ENCODE results near the gene AHCY. TPM values are rescaled to one million over a fixed set of nuclear protein-coding genes. Genes with fewer than 3 reads are reported as not detected.
A peak's percentile ranks its signal among the peaks of the same experiment; 100 is the strongest.
"Not testable (repeated sequence)": the region's sequence is repeated elsewhere in the genome, so short reads cannot be mapped to it uniquely, and the experiment has no call there.

AHCY gene
- total RNA-seq, 1 donor from 2014 or later = 48.1 TPM

GRCh38 chr20:34269996-34270627 lies 33.0 kb downstream of the AHCY start:
- ATAC-seq (peak; percentile 41), DNase-seq (ENCODE audit: low spot score) (no peak)
- intact Hi-C loops (cut with DNase I) = no loop called here

GRCh38 chr20:34268851-34269636 lies 34.1 kb downstream of the AHCY start:
- DNase-seq (ENCODE audit: low spot score) = no peak
- intact Hi-C loops (cut with DNase I) = no loop called here
- ATAC-seq = peak; percentile 79

DNA sequence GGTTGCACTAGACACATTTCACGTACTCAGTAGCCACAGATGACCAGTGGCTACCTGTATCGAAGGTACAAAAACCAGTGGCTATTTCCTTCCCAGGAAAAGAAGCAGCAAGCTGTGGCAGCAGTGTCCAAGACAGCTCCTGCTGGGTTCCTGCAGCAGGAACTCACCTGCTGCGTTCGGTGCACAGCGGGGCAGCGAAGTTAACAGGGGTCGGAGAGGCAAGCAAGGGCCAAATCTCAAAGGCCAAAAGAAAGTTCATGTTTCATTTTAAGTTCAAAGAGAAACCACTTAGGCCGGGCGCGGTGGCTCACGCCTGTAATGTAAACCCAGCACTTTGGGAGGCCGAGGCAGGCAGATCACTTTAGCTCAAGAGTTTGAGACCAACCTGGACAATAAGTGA lies 35.0 kb downstream of the AHCY start:
- intact Hi-C loops (cut with DNase I) = no loop called here
- DNase-seq (ENCODE audit: low spot score) (no peak), ATAC-seq (no peak)

DNA sequence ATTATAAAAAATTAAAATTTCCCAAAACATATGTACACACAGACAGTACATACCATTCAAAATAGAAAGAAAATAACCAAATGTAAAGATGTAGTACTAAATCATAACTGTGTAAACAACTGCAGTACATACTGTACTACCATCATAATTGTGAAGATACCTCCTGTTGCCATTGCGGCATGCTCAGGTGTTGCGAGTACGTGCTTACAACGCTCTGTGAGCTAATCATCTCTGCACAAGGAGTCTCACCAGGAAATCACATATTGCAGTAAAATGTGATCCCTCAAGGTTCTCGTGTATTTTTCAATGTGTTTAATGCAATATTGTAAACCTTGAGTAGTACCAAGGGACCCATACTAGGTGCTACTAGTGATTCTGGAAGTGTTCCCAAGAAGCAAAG lies 39.0 kb downstream of the AHCY start:
- ATAC-seq (no peak), DNase-seq (ENCODE audit: low spot score) (no peak)
- intact Hi-C loops (cut with DNase I) = no loop called here

DNA sequence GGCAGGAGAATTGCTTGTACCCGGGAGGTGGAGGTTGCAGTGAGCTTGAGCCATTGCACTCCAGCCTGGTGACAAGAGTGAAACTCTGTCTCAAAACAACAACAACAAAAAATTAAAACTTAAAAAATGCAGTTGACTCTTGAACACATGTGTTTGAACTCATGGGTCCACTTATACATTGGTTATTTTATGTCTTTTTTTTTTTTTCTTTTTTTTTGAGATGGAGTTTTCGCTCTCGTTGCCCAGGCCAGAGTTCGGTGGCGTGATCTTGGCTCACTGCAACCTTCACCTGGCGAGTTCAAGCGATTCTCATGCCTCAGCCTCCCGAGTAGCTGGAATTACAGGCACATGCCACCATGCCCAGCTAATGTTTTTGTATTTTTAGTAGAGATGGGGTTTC lies 39.7 kb downstream of the AHCY start:
- ATAC-seq; DNase-seq (ENCODE audit: low spot score); intact Hi-C loops (cut with DNase I): not testable (repeated sequence)

GRCh38 chr20:34262488-34263288 lies 40.5 kb downstream of the AHCY start:
- no peak for DNase-seq (ENCODE audit: low spot score)
- intact Hi-C loops (cut with DNase I) = no loop called here
- ATAC-seq = peak; percentile 74

DNA sequence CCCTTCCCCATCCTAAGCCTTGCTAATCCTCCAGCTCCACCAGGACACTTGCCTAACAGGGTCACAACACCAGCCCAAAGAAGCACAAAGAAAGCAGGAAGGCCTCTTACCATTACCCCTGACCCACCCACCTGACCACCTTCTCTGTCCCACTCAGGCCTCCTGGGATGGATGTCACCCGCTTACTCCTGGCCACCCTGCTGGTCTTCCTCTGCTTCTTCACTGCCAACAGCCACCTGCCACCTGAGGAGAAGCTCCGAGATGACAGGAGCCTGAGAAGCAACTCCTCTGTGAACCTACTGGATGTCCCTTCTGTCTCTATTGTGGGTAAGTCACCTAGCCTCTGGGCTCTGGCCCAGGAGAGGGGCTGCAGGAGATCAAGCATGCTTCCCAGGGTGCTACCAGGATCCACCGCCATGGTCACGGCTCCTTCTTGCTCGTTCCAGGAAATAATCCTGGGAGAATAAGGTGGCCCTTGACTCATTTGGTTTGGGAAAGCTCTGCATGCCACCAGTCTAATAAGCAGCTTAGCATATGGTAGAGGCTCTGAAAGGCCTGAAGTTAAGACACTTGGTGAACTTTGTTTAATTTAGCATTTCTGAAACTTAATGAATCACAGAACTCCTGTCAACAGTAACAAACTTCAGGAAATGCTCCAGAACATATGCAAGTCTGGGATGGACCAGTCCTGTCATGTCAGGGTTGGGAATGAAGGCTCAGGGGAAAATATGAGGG lies 42.8 kb downstream of the AHCY start:
- intact Hi-C loops (cut with DNase I) = no loop called here
- no peak for ATAC-seq
- DNase-seq (ENCODE audit: low spot score) = no peak

DNA sequence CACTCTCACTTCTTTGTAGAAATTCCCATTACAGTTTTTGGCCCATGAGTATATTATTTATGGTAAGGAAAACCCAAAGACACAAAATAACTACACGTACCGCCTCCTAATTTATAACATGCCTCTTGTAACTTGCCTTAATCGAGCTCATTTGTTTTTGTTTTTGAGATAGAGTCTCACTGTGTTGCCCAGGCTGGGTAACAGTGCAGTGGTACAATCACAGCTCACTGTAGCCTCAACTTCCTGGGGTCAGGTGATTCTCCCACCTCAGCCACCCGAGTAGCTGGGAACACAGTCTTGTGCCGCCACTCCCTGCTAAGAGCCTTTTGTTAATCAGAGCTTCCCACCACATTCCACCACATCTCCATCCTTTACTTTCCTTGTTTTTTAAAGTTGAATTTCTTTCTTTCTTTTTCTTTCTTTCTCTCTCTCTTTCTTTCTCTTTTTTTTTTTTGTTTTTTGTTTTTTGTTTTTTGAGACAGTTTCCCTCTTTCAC lies 46.5 kb downstream of the AHCY start:
- DNase-seq (ENCODE audit: low spot score) (no peak), ATAC-seq (no peak)
- intact Hi-C loops (cut with DNase I) = no loop called here

DNA sequence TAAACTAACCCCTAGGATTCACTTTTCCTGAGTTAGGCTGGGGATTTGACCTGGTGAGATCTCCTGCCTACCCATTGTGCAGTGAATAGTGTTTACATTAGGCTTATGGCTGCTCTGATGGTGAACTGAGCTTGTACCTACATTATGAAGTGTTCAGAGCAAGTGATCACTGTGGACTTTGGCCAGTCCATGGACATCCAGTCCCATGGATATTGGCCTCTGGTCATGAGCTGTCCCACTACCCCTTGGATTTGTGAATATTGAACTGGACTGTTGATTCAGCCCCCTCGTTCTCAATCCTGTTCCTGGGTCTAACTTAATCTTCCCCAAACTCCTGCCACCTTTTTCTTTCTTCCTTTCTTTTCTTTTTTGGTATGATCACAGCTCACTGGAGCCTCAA lies 48.2 kb downstream of the AHCY start:
- DNase-seq (ENCODE audit: low spot score) (no peak), ATAC-seq (no peak)
- intact Hi-C loops (cut with DNase I) = no loop called here

DNA sequence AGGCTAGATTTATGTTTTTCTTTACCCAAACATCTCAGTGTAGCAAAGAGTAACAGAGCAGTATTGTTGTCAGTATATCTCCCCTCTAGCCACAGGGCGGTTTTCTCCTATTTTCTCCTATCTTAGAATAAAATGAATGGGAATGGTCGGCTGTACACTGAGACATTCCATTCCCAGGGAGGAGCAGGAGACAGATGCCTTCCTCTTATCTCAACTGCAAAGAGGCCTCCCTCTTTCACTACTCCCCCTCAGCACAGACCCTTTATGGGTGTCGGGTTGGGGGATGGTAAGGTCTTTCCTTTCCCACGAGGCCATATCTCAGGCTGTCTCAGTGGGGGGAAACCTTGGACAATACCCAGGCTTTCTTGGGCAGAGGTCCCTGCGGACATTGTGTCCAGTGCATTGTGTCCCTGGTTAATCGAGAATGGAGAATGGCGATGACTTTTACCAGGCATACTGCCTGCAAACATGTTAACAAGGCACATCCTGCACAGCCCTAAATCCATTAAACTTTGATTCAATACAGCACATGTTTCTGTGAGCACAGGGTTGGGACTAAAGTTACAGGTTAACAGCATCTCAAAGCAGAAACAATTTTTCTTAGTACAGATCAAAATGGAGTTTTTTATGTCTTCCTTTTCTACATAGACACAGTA lies 50.6 kb downstream of the AHCY start:
- DNase-seq (ENCODE audit: low spot score); intact Hi-C loops (cut with DNase I); ATAC-seq: not testable (repeated sequence)

GRCh38 chr20:34251619-34252018 lies 51.5 kb downstream of the AHCY start:
- DNase-seq (ENCODE audit: low spot score) (no peak), ATAC-seq (no peak)
- intact Hi-C loops (cut with DNase I) = no loop called here

DNA sequence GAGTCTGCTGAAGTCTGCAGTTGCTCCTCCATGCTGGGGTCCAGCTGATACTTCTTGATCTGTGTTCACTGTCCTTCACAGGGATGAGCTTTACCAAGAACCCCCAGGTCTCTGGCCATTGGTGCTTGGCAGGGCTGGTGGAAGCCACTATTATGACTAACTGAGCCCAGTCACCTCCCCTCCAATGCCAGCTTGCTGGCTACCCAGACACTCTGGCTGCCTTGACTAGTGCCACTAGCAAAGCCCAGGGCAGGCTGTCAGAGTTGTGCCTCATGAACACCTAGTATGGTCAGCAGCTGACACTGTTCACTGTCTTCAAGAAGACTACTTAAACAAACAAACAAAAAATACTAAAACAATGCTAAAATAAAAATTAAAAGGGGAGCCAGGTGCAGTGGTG lies 53.1 kb downstream of the AHCY start:
- intact Hi-C loops (cut with DNase I) = no loop called here
- ATAC-seq (no peak), DNase-seq (ENCODE audit: low spot score) (no peak)

- intact Hi-C loops (cut with DNase I) = loop anchor here (10.0 kb wide), 1 partner anchor 1104 kb away; no protein-coding TSS in a partner anchor
- DNase-seq (ENCODE audit: low spot score) (no peak), ATAC-seq (peak; percentile 62)
Observed at GRCh38 chr20:34249291-34249690, 53.9 kb downstream of the AHCY start.

GRCh38 chr20:34246126-34246626 lies 57.0 kb downstream of the AHCY start:
- intact Hi-C loops (cut with DNase I) = loop anchor here (10.0 kb wide), 1 partner anchor 1101 kb away; no protein-coding TSS in a partner anchor
- DNase-seq (ENCODE audit: low spot score) (no peak), ATAC-seq (no peak)

- ATAC-seq = no peak
- intact Hi-C loops (cut with DNase I) = loop anchor here (10.0 kb wide), 1 partner anchor 1099 kb away; no protein-coding TSS in a partner anchor
- DNase-seq (ENCODE audit: low spot score) = no peak
Observed at GRCh38 chr20:34243377-34243776, 59.8 kb downstream of the AHCY start.

DNA sequence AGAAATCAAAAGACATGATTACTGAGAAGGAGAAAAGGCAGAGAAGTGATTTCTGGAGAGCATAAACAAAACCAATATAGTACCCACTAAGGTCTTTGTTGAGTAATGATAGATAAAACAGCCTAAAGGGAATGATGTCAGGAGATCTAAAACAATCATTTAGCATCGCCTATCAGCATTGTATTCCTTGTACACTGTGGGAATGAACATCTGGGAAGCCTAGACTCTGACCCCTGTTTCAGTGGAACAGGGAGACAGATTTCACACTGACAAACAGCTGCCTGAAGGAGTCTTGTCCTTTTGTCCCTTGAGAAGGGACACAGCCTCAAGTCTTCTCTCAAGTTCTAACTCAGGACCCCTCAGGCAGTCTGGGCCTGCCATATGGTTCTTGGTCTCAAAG lies 60.3 kb downstream of the AHCY start:
- ATAC-seq (no peak), DNase-seq (ENCODE audit: low spot score) (no peak)
- intact Hi-C loops (cut with DNase I) = loop anchor here (10.0 kb wide), 1 partner anchor 1098 kb away; no protein-coding TSS in a partner anchor

- not testable (repeated sequence) for ATAC-seq; DNase-seq (ENCODE audit: low spot score)
- intact Hi-C loops (cut with DNase I) = loop anchor here (10.0 kb wide), 1 partner anchor 1097 kb away; no protein-coding TSS in a partner anchor
Observed at GRCh38 chr20:34242015-34242414, 61.1 kb downstream of the AHCY start.

All from sciatic nerve (tissue), 2 donors.